GM12878 (cell line): Measurements from ENCODE around the gene BIVM. TPM values are rescaled to one million over a fixed set of nuclear protein-coding genes. Genes with fewer than 3 reads are reported as not detected.
A peak's percentile ranks its signal among the peaks of the same experiment; 100 is the strongest.

Experiments used
- ATAC-seq: fragments of 200-7000 bp; cut with Tn5 transposase; 3 replicates; pipeline ENCODE4 v1.9.1; 2020; ENCODE audit warnings: mild to moderate bottlenecking, moderate library complexity
- BruUV-seq: library from RNA; stranded (reverse); fragments of 400-500 nt; replicated peaks from 2 replicates; lab custom pipeline; 2021; lab: Mats Ljungman, UMichigan
- CTCF ChIA-PET: fragments of 300-600 bp; sonication (Branson Sonifier 250); formaldehyde crosslinking; extraction: SDS; loops from one replicate; lab custom pipeline; 2021; ENCODE audit warnings: inconsistent platforms; lab: Yijun Ruan, JAX
- POLR2A ChIA-PET: fragments of 350-600 bp; formaldehyde crosslinking; extraction: SDS; loops from one replicate; lab custom pipeline; 2021; ENCODE audit warnings: inconsistent platforms; lab: Charles Lee
- RAD21 ChIA-PET: fragments of 300-600 bp; sonication (Branson Sonifier 250); formaldehyde crosslinking; loops from one replicate; lab custom pipeline; 2023; ENCODE audit warnings: antibody characterized with exemption; ENCODE audit not compliant: unreplicated experiment; lab: Charles Lee
- SMC1A ChIA-PET: fragments of 300-600 bp; sonication (Branson Sonifier 250); formaldehyde crosslinking; loops from one replicate; lab custom pipeline; 2023; ENCODE audit not compliant: unreplicated experiment, uncharacterized antibody; lab: Charles Lee
- DNase-seq: peaks from one replicate; pipeline ENCODE4 v3.0.0-alpha.2; 2011; ENCODE audit warnings: low read depth, low spot score
- FAIRE-seq: peaks from 3 replicates; lab custom pipeline; 2011; peaks lifted over from hg19 to GRCh38; lab: Jason Lieb, UNC
- H2AFZ ChIP-seq: 2 replicates; pipeline ENCODE4 v1.6.0; 2011; ENCODE audit warnings: low read depth, low read length, control low read depth; ENCODE audit not compliant: control insufficient read depth
- H3K27ac ChIP-seq: 2 replicates; pipeline ENCODE4 v1.5.1; 2011; ENCODE audit warnings: control low read depth; ENCODE audit not compliant: control insufficient read depth, insufficient read depth
- H3K27me3 ChIP-seq, 2 experiments: replicated peaks in 1 of 2; 2 replicates each; pipeline versions ENCODE4 v1.6.0 to v1.6.1; 2011; ENCODE audit warnings: low read length in 1 of 2; ENCODE audit not compliant: control insufficient read depth in 2 of 2, insufficient read depth in 2 of 2
- H3K36me3 ChIP-seq, 2 experiments: 2 replicates each; pipeline ENCODE4 v1.5.1; 2011; ENCODE audit warnings: low read length in 1 of 2; ENCODE audit not compliant: control insufficient read depth in 2 of 2, insufficient read depth in 2 of 2
- H3K4me1 ChIP-seq: 2 replicates; pipeline ENCODE4 v1.6.1; 2011; ENCODE audit warnings: mild to moderate bottlenecking, low read length, moderate library complexity, mixed read lengths; ENCODE audit not compliant: control insufficient read depth, insufficient read depth
- H3K4me2 ChIP-seq: 2 replicates; pipeline ENCODE4 v1.6.0; 2011; ENCODE audit warnings: control low read depth; ENCODE audit not compliant: control insufficient read depth, insufficient read depth
- H3K4me3 ChIP-seq: fragments of 200-600 bp; sonication (generic); 2 replicates; pipeline ENCODE4 v1.5.1; 2016
- H3K79me2 ChIP-seq: 2 replicates; pipeline ENCODE4 v1.6.0; 2011; ENCODE audit warnings: low read length; ENCODE audit not compliant: control insufficient read depth, insufficient read depth
- H3K9ac ChIP-seq: 2 replicates; pipeline ENCODE4 v1.8.0; 2011; ENCODE audit warnings: low read length, control low read depth, mixed read lengths; ENCODE audit not compliant: control insufficient read depth, insufficient read depth
- H3K9me3 ChIP-seq: replicated peaks from 3 replicates; pipeline ENCODE4 v1.5.1; 2011; ENCODE audit warnings: mild to moderate bottlenecking, low read length; ENCODE audit not compliant: control insufficient read depth, insufficient read depth
- H4K20me1 ChIP-seq: 2 replicates; pipeline ENCODE4 v1.6.0; 2011; ENCODE audit not compliant: control insufficient read depth, insufficient read depth
- ASH2L ChIP-seq: fragments of 300-600, 200-600 bp; sonication (generic); IDR thresholded peaks from 2 replicates; pipeline ENCODE4 v1.6.1; 2017; ENCODE audit warnings: low read depth, mild to moderate bottlenecking, borderline replicate concordance
- HDGF ChIP-seq: fragments of 450-650 bp; IDR thresholded peaks from 2 replicates; pipeline ENCODE4 v1.6.1; 2016; ENCODE audit warnings: antibody characterized with exemption
- LARP7 ChIP-seq: fragments of 450-650 bp; IDR thresholded peaks from 2 replicates; pipeline ENCODE4 v1.6.1; 2017; ENCODE audit warnings: mild to moderate bottlenecking
- WGBS: methylation state at CpG from one replicate; pipeline ENCODE4 v1.1.6; 2016; ENCODE audit warnings: low lambda C conversion rate; ENCODE audit not compliant: insufficient replicate concordance, insufficient coverage; ENCODE audit errors: missing lambda C conversion rate; 5-methylcytosine and 5-hydroxymethylcytosine counted together
- in situ Hi-C: fragments of 300-500 bp; cut with MboI; formaldehyde crosslinking; loops from 9 replicates; pipeline ENCODE4 v1.14.3; 2018; ENCODE audit warnings: mixed read lengths
- intact Hi-C: fragments of 100-400 bp; cut with micrococcal nuclease; formaldehyde crosslinking; loops from one replicate; pipeline ENCODE4 v1.14.2; 2022; ENCODE audit not compliant: unreplicated experiment
- polyA plus RNA-seq, 11 experiments: library from polyadenylated mRNA; depleted of rRNA in 4 of 11; unstranded in 6 of 11; stranded (reverse) in 5 of 11; fragments of >200 nt; fragmentation: Nextera tagmentation in 4 of 11; fragmentation: Illumina TruSeq in 1 of 11; extraction: Ambion mirVana in 4 of 11; extraction: Trizol in 1 of 11; gene quantifications; 1 replicate in 1 of 11; 2 replicates in 10 of 11; pipeline versions ENCODE4 v1.2.1 to v1.2.3, GENCODE V29; 2011 to 2016; ENCODE audit warnings: inconsistent platforms in 2 of 11, missing spikeins in 2 of 11, low read depth in 1 of 11
- total RNA-seq, 4 experiments: library from RNA; depleted of rRNA in 3 of 4; stranded (reverse); fragments of >200 nt in 3 of 4; fragmentation: Illumina TruSeq in 1 of 4; extraction: Trizol in 1 of 4; gene quantifications; 2 replicates each; pipeline versions ENCODE4 v1.2.1 to v1.2.3, GENCODE V29; 2013 to 2021
- TF ChIP-seq, protein P1 (sequence below): fragments of 450-650 bp; IDR thresholded peaks from 2 replicates; pipeline ENCODE4 v1.6.1; 2016; ENCODE audit warnings: mild to moderate bottlenecking
- TF ChIP-seq, protein P2 (sequence below): fragments of 450-650 bp; IDR thresholded peaks from 2 replicates; pipeline ENCODE4 v1.6.1; 2017; ENCODE audit warnings: mild to moderate bottlenecking
- TF ChIP-seq, protein P3 (sequence below): IDR thresholded peaks from 2 replicates; pipeline ENCODE4 v1.6.1; 2012; ENCODE audit warnings: low read depth, low read length, improper control_type of control experiment

BIVM gene
- total and polyA plus RNA-seq, 10 of the 15 experiments (the other 5 are each of a cell fraction or from before 2014, with no cell fraction given), result 3.4 to 20.1 (median 14.1) TPM

DNA sequence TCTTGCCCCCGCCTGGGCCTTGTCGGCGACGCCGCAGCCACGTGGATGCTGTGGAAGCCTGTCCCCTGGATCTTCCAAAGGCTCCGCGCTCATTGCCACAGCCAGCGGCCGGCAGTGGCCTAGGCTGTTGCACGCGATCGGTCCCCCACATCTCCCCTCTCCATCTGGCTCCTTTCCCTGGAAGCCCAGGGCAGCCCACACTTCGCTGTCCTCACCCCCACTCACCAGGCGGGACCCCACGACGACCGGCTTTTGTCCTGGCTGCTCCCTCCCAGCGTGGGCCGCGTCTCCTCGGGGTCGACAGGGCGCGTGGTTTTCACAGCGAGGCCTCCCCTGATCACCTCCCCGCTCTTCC, 24.7 kb upstream of the BIVM start:
- ChIA-PET CTCF (interaction anchor here (0.7 to 1.3 kb wide), 4 partner anchors 16 to 182 kb away, joined by 3 to 6 read pairs (median 4); partner anchors contain the start of gene ERCC5), RAD21 (interaction anchor here (1.0 to 1.5 kb wide), 2 partner anchors 34 to 72 kb away, joined by 3 to 7 read pairs; partner anchors contain the start of gene ERCC5), SMC1A (interaction anchor here (1.1 to 4.9 kb wide), 5 partner anchors 16 to 176 kb away, joined by 3 to 22 read pairs (median 4); partner anchors contain the start of genes BIVM and POGLUT2), POLR2A (interaction anchor here (0.6 to 2.6 kb wide), 3 partner anchors 27 to 1117 kb away, joined by 3 to 16 read pairs (median 6); no protein-coding TSS in a partner anchor)
- Histone ChIP-seq H3K27ac (peak overlapping the region; percentile 73), H3K27me3 (no peaks in the 10 kb centered on the region), H4K20me1 (no peaks in the 10 kb centered on the region), H3K36me3 (no peaks in the 10 kb centered on the region), H3K9ac (peak overlapping the region; percentile 74), H3K4me3 (peak overlapping the region; percentile 89), H3K4me1 (peaks cover 11% of the 10 kb centered on the region), H3K9me3 (no peaks in the 10 kb centered on the region), H2AFZ (peak overlapping the region; percentile 95), H3K79me2 (peaks cover 11% of the 10 kb centered on the region), H3K4me2 (peak overlapping the region; percentile 95)
- BruUV-seq, result no TSS peak
- 97% methylated on average over 27 of the region's 27 CpGs for WGBS
- DNase-seq, result no peak
- in situ Hi-C loops (no loop called here), intact Hi-C loops (loop anchor here (5.0 kb wide), 1 partner anchor 38 kb away; no protein-coding TSS in a partner anchor)
- TF ChIP-seq LARP7, result 0 out of 2 replicates have a peak, but pooled peaks have one; percentile 2
- TF ChIP-seq, protein P1, sequence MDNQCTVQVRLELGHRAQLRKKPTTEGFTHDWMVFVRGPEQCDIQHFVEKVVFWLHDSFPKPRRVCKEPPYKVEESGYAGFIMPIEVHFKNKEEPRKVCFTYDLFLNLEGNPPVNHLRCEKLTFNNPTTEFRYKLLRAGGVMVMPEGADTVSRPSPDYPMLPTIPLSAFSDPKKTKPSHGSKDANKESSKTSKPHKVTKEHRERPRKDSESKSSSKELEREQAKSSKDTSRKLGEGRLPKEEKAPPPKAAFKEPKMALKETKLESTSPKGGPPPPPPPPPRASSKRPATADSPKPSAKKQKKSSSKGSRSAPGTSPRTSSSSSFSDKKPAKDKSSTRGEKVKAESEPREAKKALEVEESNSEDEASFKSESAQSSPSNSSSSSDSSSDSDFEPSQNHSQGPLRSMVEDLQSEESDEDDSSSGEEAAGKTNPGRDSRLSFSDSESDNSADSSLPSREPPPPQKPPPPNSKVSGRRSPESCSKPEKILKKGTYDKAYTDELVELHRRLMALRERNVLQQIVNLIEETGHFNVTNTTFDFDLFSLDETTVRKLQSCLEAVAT, result peak; percentile 74
- no peak for TF ChIP-seq ASH2L
- TF ChIP-seq HDGF, result 0 out of 2 replicates have a peak, but pooled peaks have one; percentile 36
- TF ChIP-seq, protein P2, sequence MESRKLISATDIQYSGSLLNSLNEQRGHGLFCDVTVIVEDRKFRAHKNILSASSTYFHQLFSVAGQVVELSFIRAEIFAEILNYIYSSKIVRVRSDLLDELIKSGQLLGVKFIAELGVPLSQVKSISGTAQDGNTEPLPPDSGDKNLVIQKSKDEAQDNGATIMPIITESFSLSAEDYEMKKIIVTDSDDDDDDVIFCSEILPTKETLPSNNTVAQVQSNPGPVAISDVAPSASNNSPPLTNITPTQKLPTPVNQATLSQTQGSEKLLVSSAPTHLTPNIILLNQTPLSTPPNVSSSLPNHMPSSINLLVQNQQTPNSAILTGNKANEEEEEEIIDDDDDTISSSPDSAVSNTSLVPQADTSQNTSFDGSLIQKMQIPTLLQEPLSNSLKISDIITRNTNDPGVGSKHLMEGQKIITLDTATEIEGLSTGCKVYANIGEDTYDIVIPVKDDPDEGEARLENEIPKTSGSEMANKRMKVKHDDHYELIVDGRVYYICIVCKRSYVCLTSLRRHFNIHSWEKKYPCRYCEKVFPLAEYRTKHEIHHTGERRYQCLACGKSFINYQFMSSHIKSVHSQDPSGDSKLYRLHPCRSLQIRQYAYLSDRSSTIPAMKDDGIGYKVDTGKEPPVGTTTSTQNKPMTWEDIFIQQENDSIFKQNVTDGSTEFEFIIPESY, result peak; percentile 50; the same call in 1 of the 2 replicates
- TF ChIP-seq, protein P3, sequence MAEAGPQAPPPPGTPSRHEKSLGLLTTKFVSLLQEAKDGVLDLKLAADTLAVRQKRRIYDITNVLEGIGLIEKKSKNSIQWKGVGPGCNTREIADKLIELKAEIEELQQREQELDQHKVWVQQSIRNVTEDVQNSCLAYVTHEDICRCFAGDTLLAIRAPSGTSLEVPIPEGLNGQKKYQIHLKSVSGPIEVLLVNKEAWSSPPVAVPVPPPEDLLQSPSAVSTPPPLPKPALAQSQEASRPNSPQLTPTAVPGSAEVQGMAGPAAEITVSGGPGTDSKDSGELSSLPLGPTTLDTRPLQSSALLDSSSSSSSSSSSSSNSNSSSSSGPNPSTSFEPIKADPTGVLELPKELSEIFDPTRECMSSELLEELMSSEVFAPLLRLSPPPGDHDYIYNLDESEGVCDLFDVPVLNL, result no peak
- FAIRE-seq, result no peak
- ATAC-seq, result no peak
